OCI-LY7 (cell line): ENCODE data around the gene SLC10A7. TPM values are rescaled to one million over a fixed set of nuclear protein-coding genes. Genes with fewer than 3 reads are reported as not detected.

ENCODE experiments used
- BruUV-seq: library from RNA; stranded (reverse); fragments of 400-500 nt; replicated peaks from 2 replicates; lab custom pipeline; 2021; lab: Mats Ljungman, UMichigan
- CTCF ChIA-PET: fragments of 300-600 bp; sonication (Branson Sonifier 250); formaldehyde crosslinking; loops from one replicate; lab custom pipeline; 2022; ENCODE audit warnings: antibody characterized with exemption; ENCODE audit not compliant: unreplicated experiment; lab: Charles Lee
- POLR2A ChIA-PET: fragments of 300-600 bp; sonication (Branson Sonifier 250); formaldehyde crosslinking; loops from one replicate; lab custom pipeline; 2022; ENCODE audit warnings: antibody characterized with exemption; lab: Charles Lee
- DNase-seq: peaks from one replicate; pipeline ENCODE4 v3.0.0-alpha.2; 2015; ENCODE audit warnings: low spot score
- H2AFZ ChIP-seq: fragments of 200-600 bp; sonication (generic), shearing (Covaris generic); 2 replicates; pipeline ENCODE4 v1.6.1; 2014; ENCODE audit warnings: mild to moderate bottlenecking, antibody characterized with exemption, low read length, moderate library complexity
- H3K27ac ChIP-seq: fragments of 200-600 bp; sonication (generic); 2 replicates; pipeline ENCODE4 v1.5.1; 2014; ENCODE audit warnings: mixed run types, low read depth, mild to moderate bottlenecking, moderate library complexity, low read length, inconsistent platforms; ENCODE audit not compliant: poor library complexity, severe bottlenecking
- H3K36me3 ChIP-seq: fragments of 200-600 bp; sonication (generic); 2 replicates; pipeline ENCODE4 v1.6.1; 2014; ENCODE audit warnings: mild to moderate bottlenecking, antibody characterized with exemption, low read length, moderate library complexity, mixed read lengths; ENCODE audit not compliant: insufficient read depth
- H3K4me1 ChIP-seq: fragments of 200-600 bp; sonication (generic); 2 replicates; pipeline ENCODE4 v1.5.1; 2014; ENCODE audit warnings: mild to moderate bottlenecking, low read length; ENCODE audit not compliant: insufficient read depth, poor library complexity, severe bottlenecking
- H3K4me2 ChIP-seq: fragments of 200-600 bp; sonication (generic); 2 replicates; pipeline ENCODE4 v1.6.1; 2014; ENCODE audit warnings: mild to moderate bottlenecking, low read length
- H3K4me3 ChIP-seq: fragments of 200-600 bp; sonication (generic); 2 replicates; pipeline ENCODE4 v1.5.1; 2014; ENCODE audit warnings: mild to moderate bottlenecking, low read depth, low read length; ENCODE audit not compliant: poor library complexity, severe bottlenecking
- H3K79me2 ChIP-seq: fragments of 200-600 bp; sonication (generic); 2 replicates; pipeline ENCODE4 v1.6.1; 2016; ENCODE audit warnings: low read depth, mild to moderate bottlenecking, low read length, moderate library complexity, mixed read lengths; ENCODE audit not compliant: insufficient read depth
- H3K9me2 ChIP-seq: fragments of 200-600 bp; sonication (generic); 2 replicates; pipeline ENCODE4 v1.6.1; 2016; ENCODE audit warnings: mild to moderate bottlenecking, low read length, mixed read lengths; ENCODE audit not compliant: insufficient read depth
- H3K9me3 ChIP-seq: fragments of 200-600 bp; sonication (generic); 2 replicates; pipeline ENCODE4 v1.6.1; 2014; ENCODE audit warnings: mild to moderate bottlenecking, mixed run types, low read length, mixed read lengths
- H4K20me1 ChIP-seq: fragments of 200-600 bp; sonication (generic); 2 replicates; pipeline ENCODE4 v1.6.1; 2014; ENCODE audit warnings: mild to moderate bottlenecking, antibody characterized with exemption, low read length, moderate library complexity, mixed read lengths; ENCODE audit not compliant: insufficient read depth
- EZH2phosphoT487 ChIP-seq: fragments of 200-600 bp; sonication (generic); IDR thresholded peaks from 2 replicates; pipeline ENCODE4 v1.6.1; 2018; ENCODE audit warnings: low read depth, borderline replicate concordance, mild to moderate bottlenecking, mixed run types, antibody characterized with exemption, low read length, moderate library complexity, mixed read lengths
- intact Hi-C: fragments of 100-400 bp; cut with micrococcal nuclease; formaldehyde crosslinking; loops from one replicate; pipeline ENCODE4 v1.10.0; 2022; ENCODE audit not compliant: unreplicated experiment
- total RNA-seq, 2 experiments: library from RNA; depleted of rRNA in 1 of 2; stranded (reverse); fragments of >200 nt in 1 of 2; shearing (Covaris generic) in 1 of 2; gene quantifications; 2 replicates each; pipeline ENCODE4 v1.2.3, GENCODE V29; 2014 to 2022
- TF ChIP-seq, protein P1 (sequence below): fragments of 200-600 bp; sonication (generic); conservative IDR thresholded peaks from 2 replicates; pipeline ENCODE4 v1.5.1; 2014; ENCODE audit warnings: mild to moderate bottlenecking, antibody characterized with exemption, low read length, moderate library complexity, mixed read lengths

Gene SLC10A7
- total RNA-seq, 2 experiments from 2014 or later, result 16.8 to 18.9 TPM

- no peaks in the 10 kb centered on the region for H4K20me1 ChIP-seq
- H3K4me1 ChIP-seq, result peaks cover 2% of the 10 kb centered on the region
- H2AFZ ChIP-seq, result no peak overlapping the region
- TF ChIP-seq, protein P1, sequence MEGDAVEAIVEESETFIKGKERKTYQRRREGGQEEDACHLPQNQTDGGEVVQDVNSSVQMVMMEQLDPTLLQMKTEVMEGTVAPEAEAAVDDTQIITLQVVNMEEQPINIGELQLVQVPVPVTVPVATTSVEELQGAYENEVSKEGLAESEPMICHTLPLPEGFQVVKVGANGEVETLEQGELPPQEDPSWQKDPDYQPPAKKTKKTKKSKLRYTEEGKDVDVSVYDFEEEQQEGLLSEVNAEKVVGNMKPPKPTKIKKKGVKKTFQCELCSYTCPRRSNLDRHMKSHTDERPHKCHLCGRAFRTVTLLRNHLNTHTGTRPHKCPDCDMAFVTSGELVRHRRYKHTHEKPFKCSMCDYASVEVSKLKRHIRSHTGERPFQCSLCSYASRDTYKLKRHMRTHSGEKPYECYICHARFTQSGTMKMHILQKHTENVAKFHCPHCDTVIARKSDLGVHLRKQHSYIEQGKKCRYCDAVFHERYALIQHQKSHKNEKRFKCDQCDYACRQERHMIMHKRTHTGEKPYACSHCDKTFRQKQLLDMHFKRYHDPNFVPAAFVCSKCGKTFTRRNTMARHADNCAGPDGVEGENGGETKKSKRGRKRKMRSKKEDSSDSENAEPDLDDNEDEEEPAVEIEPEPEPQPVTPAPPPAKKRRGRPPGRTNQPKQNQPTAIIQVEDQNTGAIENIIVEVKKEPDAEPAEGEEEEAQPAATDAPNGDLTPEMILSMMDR, result no peak
- no peak for TF ChIP-seq EZH2phosphoT487
- no peak overlapping the region for H3K27ac ChIP-seq
- H3K36me3 ChIP-seq, result no peaks in the 10 kb centered on the region
- no peak overlapping the region for H3K4me3 ChIP-seq
- ChIA-PET POLR2A (interaction anchor here (0.6 to 2.3 kb wide), 4 partner anchors 7 to 871 kb away, joined by 3 to 7 read pairs (median 5); no protein-coding TSS in a partner anchor), CTCF (no interaction called here)
- no TSS peak for BruUV-seq
- no peaks in the 10 kb centered on the region for H3K9me3 ChIP-seq
- H3K4me2 ChIP-seq, result no peak overlapping the region
- no peaks in the 10 kb centered on the region for H3K9me2 ChIP-seq
- intact Hi-C loops, result no loop called here
- DNase-seq, result no peak
- no peaks in the 10 kb centered on the region for H3K79me2 ChIP-seq
Measured at GRCh38 chr4:146229406-146229805, 292.3 kb downstream of the SLC10A7 start.

DNA sequence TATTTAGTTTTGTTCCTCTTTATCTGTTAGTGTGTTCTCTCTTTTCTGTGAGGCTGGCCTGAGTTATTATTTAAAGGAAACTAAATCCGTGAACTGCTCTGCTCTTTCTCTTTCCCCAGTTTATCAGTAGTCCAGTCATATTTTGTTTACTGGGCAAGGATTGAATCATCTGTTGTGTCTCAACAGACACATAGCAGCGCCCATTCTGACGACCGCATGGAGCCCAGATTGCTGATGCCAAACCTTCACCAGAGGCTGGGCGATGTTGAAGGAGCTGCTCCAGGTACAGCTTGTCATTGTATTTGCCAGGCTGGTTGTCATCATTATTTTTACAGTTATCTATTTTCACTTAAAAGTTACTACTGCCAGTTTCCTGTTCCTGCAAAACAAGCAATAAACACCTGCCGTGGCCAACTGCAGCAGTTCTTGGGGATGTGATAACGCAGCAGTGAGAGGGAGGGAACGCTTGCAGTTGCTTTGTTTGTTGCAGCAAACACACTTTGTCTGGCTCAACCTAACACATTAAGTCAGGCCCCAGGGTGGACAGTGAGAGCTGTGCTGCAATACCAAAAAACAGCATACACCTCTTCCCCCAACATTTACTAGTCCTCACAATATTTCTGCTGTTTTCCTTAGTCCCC is 297.3 kb downstream of the SLC10A7 start:
- intact Hi-C loops, result no loop called here
- BruUV-seq, result no TSS peak
- Histone ChIP-seq H3K79me2 (no peaks in the 10 kb centered on the region), H3K36me3 (no peaks in the 10 kb centered on the region), H3K4me3 (no peak overlapping the region), H3K9me3 (no peaks in the 10 kb centered on the region), H3K9me2 (no peaks in the 10 kb centered on the region), H3K4me1 (peaks cover 6% of the 10 kb centered on the region), H3K27ac (no peak overlapping the region), H2AFZ (0 out of 2 replicates have a peak overlapping the region, but pooled peaks have one; percentile 2), H3K4me2 (peak overlapping the region; percentile 30), H4K20me1 (no peaks in the 10 kb centered on the region)
- DNase-seq, result peak; percentile 26
- ChIA-PET POLR2A (no interaction called here), CTCF (no interaction called here)
- no peak for TF ChIP-seq EZH2phosphoT487
- TF ChIP-seq, protein P1, result no peak

DNA sequence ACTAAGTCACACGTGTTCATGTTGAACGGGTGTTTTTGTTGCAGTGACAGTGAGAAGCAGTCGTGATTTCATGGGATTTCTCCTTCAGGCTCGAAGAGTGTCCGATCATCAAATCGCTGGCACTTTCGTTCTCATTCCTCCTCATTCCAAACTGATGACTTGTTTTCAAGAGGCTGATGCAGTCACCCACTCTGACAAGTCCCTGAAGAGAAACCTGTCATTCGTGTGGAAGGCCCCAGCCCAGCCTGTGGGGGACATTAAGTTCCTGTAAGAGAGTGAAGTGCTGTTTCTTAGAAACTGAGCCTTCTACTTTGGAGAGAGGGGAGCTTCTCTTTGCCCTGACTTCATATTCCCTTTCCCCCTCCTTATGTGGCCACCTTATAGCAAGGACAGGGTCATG is 299.4 kb downstream of the SLC10A7 start:
- H3K4me1 ChIP-seq, result peaks cover 6% of the 10 kb centered on the region
- H3K4me2 ChIP-seq, result no peak overlapping the region
- ChIA-PET CTCF (interaction anchor here (0.6 kb wide), 1 partner anchor 702 kb away, joined by 3 read pairs; no protein-coding TSS in a partner anchor), POLR2A (interaction anchor here (0.7 kb wide), 1 partner anchor 7 kb away, joined by 3 read pairs; no protein-coding TSS in a partner anchor)
- H3K9me3 ChIP-seq, result no peaks in the 10 kb centered on the region
- H3K27ac ChIP-seq, result no peak overlapping the region
- H3K9me2 ChIP-seq, result no peaks in the 10 kb centered on the region
- H3K36me3 ChIP-seq, result no peaks in the 10 kb centered on the region
- H2AFZ ChIP-seq, result no peak overlapping the region
- no TSS peak for BruUV-seq
- no peaks in the 10 kb centered on the region for H3K79me2 ChIP-seq
- H3K4me3 ChIP-seq, result no peak overlapping the region
- TF ChIP-seq EZH2phosphoT487, result no peak
- TF ChIP-seq, protein P1, result no peak
- intact Hi-C loops, result no loop called here
- DNase-seq, result no peak
- H4K20me1 ChIP-seq, result no peaks in the 10 kb centered on the region
